AG10803 (cell line): Measurements from ENCODE around the gene VMO1.

Experiments
- DNase-seq: peaks from one replicate; pipeline ENCODE4 v3.0.0; 2010; ENCODE audit warnings: low read depth
- H3K4me3 ChIP-seq: 2 replicates; pipeline ENCODE4 v1.5.1; 2011; ENCODE audit warnings: mild to moderate bottlenecking, low read length, control low read depth
- CTCF ChIP-seq: conservative IDR thresholded peaks from 2 replicates; pipeline ENCODE4 v1.5.1; 2011; ENCODE audit warnings: mild to moderate bottlenecking, low read length, control low read depth, inconsistent platforms

VMO1 gene

GRCh38 chr17:4788159-4788806 is 2.1 kb upstream of the VMO1 start:
- 0 out of 2 replicates have a peak, but pooled peaks have one; percentile 4 for TF ChIP-seq CTCF
- no peak for DNase-seq
- no peak overlapping the region for H3K4me3 ChIP-seq

GRCh38 chr17:4786516-4786915 is 352 bp upstream of the VMO1 start:
- DNase-seq, result peak; percentile 22
- no peak overlapping the region; the same call in 1 of the 2 replicates for H3K4me3 ChIP-seq
- TF ChIP-seq CTCF, result no peak; the same call in 1 of the 2 replicates

GRCh38 chr17:4785311-4786105 is 656 bp downstream of the VMO1 start:
- TF ChIP-seq CTCF, result no peak
- peak overlapping the region; percentile 17 for H3K4me3 ChIP-seq
- DNase-seq, result no peak

GRCh38 chr17:4782652-4783051 is 3.5 kb downstream of the VMO1 start:
- DNase-seq, result no peak
- no peak overlapping the region for H3K4me3 ChIP-seq
- TF ChIP-seq CTCF, result no peak

- TF ChIP-seq CTCF, result no peak
- no peak for DNase-seq
- H3K4me3 ChIP-seq, result no peak overlapping the region
Measured at GRCh38 chr17:4780325-4780955, 5.7 kb downstream of the VMO1 start.

GRCh38 chr17:4777969-4778760 is 8.0 kb downstream of the VMO1 start:
- no peak for TF ChIP-seq CTCF
- H3K4me3 ChIP-seq, result no peak overlapping the region
- peak; percentile 17 for DNase-seq
